ENCODE measurements around the gene ANKRD34B.
"Not testable (repeated sequence)": the region's sequence is repeated elsewhere in the genome, so short reads cannot be mapped to it uniquely, and the experiment has no call there.

The ANKRD34B gene

DNA sequence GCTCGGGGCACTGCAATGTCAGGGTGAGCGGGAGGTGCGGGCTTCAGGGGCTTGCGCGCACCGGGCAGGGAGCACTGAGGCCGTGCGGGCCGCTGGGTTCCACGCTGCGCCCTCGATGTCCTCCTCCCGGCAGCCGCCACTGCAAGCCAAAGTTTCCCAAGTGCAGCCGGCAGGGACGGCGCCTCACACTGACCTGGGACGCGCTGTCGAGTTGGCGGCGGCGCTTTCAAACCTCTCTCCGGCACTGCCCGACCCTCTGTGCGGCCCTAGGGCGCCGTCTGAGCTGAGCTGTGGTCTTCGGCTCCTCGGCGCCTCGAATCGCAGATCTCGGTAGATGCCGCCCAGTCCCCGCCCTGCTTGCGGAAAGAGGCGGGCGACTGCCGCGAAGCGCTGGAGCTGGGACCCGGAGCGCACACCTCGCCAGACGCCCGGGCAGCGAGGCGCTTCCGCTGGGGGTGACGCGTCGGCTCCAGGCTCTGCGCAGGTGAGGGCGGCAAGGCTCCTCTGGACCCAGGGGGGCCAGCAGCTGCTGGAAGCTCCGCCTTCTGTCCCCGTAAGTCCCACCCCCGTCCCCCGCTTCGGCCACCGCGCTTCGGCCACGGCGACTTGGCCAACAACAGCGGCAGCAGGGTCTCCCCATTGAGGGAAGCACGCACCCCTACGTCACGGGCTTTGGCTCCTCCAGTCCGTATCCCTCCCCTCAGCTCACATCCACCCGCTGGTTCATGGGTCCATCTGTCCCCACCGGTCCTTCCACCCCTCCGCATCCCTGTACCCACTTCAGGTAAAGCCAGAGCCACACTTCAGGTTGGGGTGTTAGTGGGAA lies at the start of gene ANKRD34B:
Gene ANKRD34B (minus strand): TSS at position 320 of the 826 bp plus-strand sequence. CDS start 10,261 bp downstream, outside the sequence.
- peak; percentile 36 for DNase-seq

DNA sequence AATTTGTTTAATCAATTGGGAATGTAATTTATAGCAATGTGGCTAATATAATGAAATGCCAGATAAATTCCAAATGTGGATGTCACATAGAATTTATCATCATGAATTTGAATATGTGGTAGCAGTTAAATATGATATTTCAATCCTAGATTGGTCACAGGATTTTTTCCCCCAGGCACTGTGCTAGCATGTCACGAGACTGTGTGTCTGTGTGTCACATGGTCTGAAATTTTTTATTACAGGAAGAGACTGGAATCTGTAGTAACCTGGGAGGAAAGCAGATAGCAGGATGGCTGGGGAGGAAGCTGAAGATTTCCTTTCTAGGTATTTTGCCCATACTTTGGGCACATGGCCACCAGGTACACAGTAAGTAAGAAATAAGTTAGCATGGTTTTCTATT lies 49.0 kb upstream of the ANKRD34B start:
- DNase-seq = no peak

GRCh38 chr5:80618438-80618837 lies 48.4 kb upstream of the ANKRD34B start:
- no peak for DNase-seq

- DNase-seq = no peak
Observed at GRCh38 chr5:80615266-80615914, 45.3 kb upstream of the ANKRD34B start.

GRCh38 chr5:80609692-80610091 lies 39.6 kb upstream of the ANKRD34B start:
- DNase-seq = no peak

DNA sequence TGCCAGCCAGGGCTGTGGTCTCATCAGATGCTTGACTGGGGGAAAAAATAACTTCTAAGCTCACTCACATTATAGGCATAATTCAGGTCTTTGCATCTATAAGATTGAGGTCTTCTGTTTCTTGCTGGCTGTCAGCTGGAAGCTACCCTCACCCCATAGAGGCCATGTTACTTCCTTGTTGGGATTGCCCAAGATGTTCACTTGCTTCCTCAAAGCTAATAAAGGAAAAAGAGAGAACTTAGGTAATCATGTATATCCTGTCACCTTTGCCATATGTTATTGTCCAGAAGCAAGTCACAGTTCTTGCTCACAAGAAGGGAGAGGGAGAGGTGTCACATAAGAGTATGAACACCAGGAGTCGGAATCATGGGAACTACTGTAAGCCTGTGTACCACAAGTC lies 38.7 kb upstream of the ANKRD34B start:
- no peak for DNase-seq

- no peak for DNase-seq
Observed at GRCh38 chr5:80607832-80608231, 37.8 kb upstream of the ANKRD34B start.

DNA sequence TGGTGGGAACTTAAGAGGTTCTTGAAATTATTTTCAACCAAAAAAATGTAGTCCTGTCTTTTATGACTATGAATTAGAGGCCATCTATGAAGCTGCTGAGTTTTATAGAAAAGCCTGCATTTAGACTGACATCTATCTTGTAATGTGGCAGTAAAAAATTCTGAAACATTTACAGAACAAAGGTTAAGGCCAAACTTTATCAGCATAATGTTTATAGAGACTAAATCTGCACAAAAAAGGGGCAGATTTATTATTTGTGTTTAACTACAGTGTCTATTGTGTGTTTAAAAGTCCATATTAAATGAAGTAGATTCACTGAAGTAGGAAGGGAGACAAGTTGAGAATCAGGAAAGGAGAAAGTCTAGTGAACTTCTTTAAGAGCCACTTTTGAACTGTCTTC lies 37.3 kb upstream of the ANKRD34B start:
- DNase-seq = no peak

- no peak for DNase-seq
Observed at GRCh38 chr5:80600943-80601693, 31.0 kb upstream of the ANKRD34B start.

GRCh38 chr5:80597500-80597899 lies 27.4 kb upstream of the ANKRD34B start:
- no peak for DNase-seq

DNA sequence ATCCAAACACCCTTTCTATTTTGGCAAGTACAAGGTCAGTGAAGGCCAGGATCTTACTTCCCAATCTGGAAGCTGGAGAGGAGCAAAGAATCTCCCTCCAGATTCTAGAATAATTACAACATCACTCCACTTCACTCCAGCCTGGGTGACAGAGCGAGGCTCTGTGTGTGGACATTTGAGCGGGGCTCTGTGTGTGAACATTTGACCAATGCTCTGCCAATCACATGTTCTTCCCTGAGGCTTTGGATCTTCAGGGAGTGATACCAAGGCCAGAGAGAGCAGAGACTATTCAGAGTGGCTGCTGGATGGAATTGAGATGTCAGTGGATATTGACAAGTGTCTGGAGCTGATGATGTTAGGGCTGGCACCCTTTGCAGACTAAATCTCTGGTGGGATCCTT lies 24.7 kb upstream of the ANKRD34B start:
- DNase-seq = no peak

- DNase-seq = no peak
Observed at GRCh38 chr5:80592761-80593160, 22.7 kb upstream of the ANKRD34B start.

GRCh38 chr5:80592105-80592504 lies 22.0 kb upstream of the ANKRD34B start:
- no peak for DNase-seq

DNA sequence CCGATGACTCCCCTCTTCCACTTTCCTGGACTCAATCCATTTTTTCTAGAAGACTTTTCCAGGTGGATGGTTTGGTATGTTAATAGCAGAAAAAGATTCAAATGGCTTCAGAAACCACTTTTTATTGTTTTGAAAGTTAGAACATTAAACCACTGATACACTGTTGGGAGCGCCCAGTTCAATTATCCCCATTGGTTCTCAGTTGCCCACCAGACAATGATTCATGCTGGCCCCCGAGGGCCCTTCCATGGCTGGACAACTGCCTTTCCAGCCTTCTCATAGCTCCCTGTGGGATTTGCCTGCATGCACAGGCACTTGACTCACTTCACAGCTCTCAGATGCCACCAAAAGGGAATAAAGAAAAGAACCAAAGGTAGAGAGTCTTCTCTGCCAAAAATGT lies 21.3 kb upstream of the ANKRD34B start:
- no peak for DNase-seq

GRCh38 chr5:80590766-80591165 lies 20.7 kb upstream of the ANKRD34B start:
- no peak for DNase-seq

DNA sequence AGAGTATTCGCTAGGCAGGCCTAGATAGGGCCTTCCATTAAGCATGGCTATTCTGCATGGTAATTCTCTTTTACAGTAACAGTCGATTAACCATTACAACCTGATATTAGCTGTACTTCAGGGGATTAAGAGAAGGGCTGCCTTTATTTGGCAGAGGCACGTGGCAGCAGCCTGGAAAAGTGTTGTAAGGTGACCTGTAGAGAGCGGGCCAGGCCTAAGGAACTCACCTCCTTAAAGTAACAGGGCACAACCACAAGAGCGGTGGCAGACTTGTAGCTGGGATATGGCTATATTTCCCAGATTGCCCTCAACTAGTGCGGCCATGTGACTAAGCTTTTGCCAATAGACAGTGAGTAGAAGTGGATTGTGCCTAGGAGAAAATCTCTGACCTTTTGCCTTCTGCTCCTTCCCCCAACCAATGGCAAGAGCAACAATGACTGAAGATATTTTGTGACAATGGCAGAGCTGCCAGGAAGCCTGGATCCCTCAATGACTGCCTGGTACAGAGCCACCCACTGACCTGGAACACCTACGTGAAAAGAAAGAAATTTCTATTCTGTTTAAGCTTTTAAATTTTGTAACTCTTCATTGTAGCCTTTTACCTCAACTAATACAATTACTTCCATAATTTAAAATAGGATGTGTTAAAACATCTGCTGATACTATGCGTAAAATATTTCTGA lies 18.9 kb upstream of the ANKRD34B start:
- no peak for DNase-seq

DNA sequence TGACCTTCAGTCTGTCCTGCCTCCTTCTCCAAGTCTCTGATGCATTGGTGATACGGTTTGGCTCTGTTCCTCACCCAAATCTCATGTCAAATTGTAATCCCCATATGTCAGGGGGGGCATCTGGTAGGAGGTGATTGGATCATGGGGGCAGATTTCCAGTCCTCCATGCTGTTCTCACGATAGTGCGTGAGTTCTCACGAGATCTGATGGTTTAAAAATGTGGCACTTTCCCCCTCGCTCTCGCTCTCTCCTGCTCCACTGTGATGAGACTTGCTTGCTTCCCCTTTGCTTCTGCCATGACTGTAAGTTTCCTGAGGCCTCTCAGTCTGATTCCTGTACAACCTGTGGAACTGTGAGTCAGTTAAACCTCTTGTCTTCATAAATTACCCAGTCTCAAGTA lies 14.7 kb upstream of the ANKRD34B start:
- DNase-seq = no peak

- DNase-seq = not testable (repeated sequence)
Observed at GRCh38 chr5:80580291-80580690, 10.2 kb upstream of the ANKRD34B start.

DNA sequence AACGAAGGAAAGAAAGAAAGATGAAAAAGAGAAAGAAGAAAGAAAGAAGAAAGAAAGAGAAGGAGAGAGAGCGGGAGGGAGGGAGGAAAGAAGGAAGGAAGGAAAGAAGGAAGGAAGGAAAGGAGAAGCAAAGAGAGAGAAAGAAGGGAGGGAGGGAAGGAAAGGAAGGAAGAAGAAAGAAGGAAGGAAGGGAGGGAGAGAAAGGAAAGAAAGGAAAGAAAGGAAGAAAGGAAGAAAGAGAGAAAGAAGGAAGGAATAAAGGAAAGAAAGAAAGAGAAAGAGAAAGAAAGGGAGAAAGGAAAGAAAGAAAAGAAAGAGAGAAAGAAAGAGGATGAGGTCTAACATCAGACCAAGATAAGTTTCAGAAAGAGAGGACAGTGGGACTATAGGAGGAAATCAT lies 9.0 kb upstream of the ANKRD34B start:
- no peak for DNase-seq

DNA sequence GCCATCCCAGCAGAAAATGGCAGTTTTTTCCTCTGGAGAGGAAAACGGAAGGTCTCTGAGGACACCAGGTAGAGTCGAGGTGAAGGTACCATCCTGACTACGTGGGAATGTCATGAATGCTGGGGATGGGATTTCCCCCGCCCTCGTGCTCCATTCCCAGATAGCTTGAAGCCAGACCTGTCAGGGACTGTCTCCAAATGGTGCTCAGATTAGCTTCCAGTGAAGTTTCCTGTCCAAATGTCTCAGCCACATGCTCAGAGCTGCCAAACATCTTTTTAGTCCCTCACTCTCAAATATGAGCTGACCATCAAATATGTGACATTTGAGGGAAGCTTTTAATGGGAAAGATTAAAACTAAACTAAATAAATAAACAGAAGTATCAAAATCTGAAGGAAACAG lies 7.6 kb upstream of the ANKRD34B start:
- no peak for DNase-seq

- no peak for DNase-seq
Observed at GRCh38 chr5:80576383-80576782, 6.3 kb upstream of the ANKRD34B start.

GRCh38 chr5:80573062-80573461 lies 3.0 kb upstream of the ANKRD34B start:
- no peak for DNase-seq

Measured in left hindlimb (tissue), 1 donor.